GM06990 (cell line): ENCODE measurements around the gene CEACAM18.

Source experiments
- DNase-seq: peaks from one replicate; pipeline ENCODE4 v3.0.0-alpha.2; 2011; ENCODE audit not compliant: insufficient read length; ENCODE audit errors: extremely low read depth
- H3K27me3 ChIP-seq: replicated peaks from 2 replicates; pipeline ENCODE4 v1.6.0; 2011; ENCODE audit warnings: low read length; ENCODE audit not compliant: control insufficient read depth, insufficient read depth
- H3K36me3 ChIP-seq: 2 replicates; pipeline ENCODE4 v1.5.1; 2011; ENCODE audit warnings: low read length; ENCODE audit not compliant: control insufficient read depth, insufficient read depth
- H3K4me3 ChIP-seq: replicated peaks from 2 replicates; pipeline ENCODE4 v1.5.1; 2011; ENCODE audit warnings: low read depth, mild to moderate bottlenecking, control low read depth, low read length
- CTCF ChIP-seq: IDR thresholded peaks from 2 replicates; pipeline ENCODE4 v1.5.1; 2011; ENCODE audit warnings: low read length, control low read depth, mild to moderate bottlenecking, inconsistent platforms; ENCODE audit not compliant: insufficient read depth, poor library complexity, severe bottlenecking

Gene CEACAM18

GRCh38 chr19:51470966-51471365, 7.4 kb upstream of the CEACAM18 start:
- no peak for TF ChIP-seq CTCF

DNA sequence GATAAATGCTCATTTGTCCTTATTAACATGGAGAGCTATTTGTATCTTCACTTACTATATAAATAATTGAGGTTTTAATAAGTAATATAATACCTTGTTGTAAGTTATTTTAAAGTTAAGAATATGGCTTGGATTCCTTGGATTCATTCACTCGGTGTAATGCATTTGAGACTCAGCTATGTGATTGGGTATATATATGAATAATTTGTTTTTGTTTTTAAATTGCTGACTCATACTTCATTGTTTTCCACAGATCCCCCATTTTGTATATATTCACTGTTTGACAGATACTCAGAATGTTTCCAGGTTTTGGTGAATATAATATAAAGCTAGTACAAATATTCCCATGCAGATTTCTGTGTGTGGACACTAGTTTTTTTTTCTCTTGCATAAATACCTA, 6.8 kb upstream of the CEACAM18 start:
- Histone ChIP-seq H3K4me3 (no peak overlapping the region), H3K27me3 (peaks cover 1% of the 10 kb centered on the region; the same call in 1 of the 2 replicates), H3K36me3 (no peaks in the 10 kb centered on the region)
- TF ChIP-seq CTCF, result no peak
- no peak for DNase-seq

More at GRCh38 chr19:51470966-51471365, 7.4 kb upstream of the CEACAM18 start:
- H3K4me3 ChIP-seq, result no peak overlapping the region
- no peak for DNase-seq
- H3K27me3 ChIP-seq, result peaks cover 1% of the 10 kb centered on the region; the same call in 1 of the 2 replicates
- H3K36me3 ChIP-seq, result no peaks in the 10 kb centered on the region

DNA sequence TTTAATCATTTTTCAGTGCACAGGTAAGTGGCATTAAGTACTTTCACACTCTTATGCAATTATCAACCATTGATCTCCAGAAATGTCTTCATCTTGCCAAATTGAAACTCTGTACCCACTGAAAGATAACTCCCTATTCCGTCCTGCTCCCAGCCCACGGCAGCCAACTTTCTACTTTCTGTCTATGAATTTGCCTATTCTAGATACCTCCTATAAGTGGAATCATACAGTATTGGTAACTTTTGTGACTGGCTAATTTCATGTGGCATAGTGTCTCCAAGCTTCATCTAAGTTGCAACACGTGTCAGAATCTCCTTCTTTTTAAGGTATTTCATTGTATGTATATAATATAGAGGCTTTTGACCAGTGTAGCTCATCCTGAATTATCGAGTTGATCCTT, 5.7 kb upstream of the CEACAM18 start:
- no peaks in the 10 kb centered on the region for H3K36me3 ChIP-seq
- no peak for TF ChIP-seq CTCF

DNA sequence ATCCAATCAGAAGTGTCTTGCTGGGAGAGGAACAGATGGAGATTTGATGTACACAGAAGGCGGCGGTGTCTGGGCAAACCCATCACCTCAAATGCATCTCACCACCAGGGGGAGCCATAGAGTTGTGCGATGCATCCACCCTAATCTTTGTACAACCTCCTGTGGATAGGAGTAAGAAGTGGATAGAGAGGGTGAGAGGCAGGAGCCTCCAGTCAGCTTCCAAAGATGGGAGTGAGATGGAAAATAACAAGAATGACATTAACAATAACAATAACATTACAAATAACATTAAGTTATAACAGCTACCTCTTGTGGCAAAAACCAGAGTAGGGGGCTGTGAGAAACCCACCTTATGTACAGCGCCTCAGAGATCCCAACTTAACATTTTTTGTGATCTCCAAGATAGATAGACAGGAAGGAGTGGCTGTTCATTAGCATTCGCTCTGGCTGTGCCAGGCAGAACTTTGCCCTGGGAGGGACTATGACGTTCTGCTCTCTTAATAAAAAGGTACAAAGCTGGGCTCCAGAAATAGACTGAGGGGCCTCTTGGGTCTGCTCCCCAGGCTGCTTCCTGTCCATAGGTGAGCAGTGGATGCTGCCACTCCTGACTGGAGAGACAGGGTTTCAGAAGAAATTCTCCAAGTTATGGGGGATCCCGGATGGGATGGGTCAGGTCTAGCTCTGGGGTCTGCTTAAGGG, 5.2 kb upstream of the CEACAM18 start:
- Histone ChIP-seq H3K36me3 (no peaks in the 10 kb centered on the region), H3K27me3 (no peaks in the 10 kb centered on the region; the same call in 1 of the 2 replicates), H3K4me3 (no peak overlapping the region)
- no peak for DNase-seq
- peak; percentile 77 for TF ChIP-seq CTCF

More for the DNA sequence above, 5.7 kb upstream of the CEACAM18 start:
- Histone ChIP-seq H3K4me3 (no peak overlapping the region), H3K27me3 (peaks cover 1% of the 10 kb centered on the region; the same call in 1 of the 2 replicates)
- DNase-seq, result no peak

DNA sequence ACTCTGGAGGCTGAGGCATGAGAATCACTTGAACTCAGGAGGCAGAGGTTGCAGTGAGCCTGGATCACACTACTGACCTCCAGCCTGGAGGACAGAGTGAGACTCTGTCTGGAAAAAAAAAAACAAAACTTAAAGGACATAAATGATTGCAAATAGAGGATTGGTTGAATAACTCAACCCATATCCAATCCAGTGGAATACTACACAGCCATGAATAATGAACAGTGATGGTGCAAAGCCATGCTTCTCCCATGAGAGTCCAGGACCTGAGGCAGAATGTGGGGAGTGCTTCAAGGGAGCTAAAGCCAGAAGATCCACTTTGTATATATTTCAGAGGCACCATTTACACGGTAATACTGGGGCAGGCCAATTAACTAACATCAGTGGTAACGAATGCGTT, 2.2 kb upstream of the CEACAM18 start:
- H3K27me3 ChIP-seq, result no peaks in the 10 kb centered on the region
- H3K4me3 ChIP-seq, result no peak overlapping the region

More for the DNA sequence above, 2.2 kb upstream of the CEACAM18 start:
- no peak for DNase-seq
- TF ChIP-seq CTCF, result no peak
- H3K36me3 ChIP-seq, result no peaks in the 10 kb centered on the region
